Hepatocyte (in vitro differentiated cells): ENCODE measurements around the gene RSPO4. TPM values are rescaled to one million over a fixed set of nuclear protein-coding genes. Genes with fewer than 3 reads are reported as not detected.

Source experiments
- DNase-seq: peaks from one replicate; pipeline ENCODE4 v3.0.0-alpha.2; 2016; ENCODE audit warnings: low spot score
- H2AFZ ChIP-seq: fragments of 200-600 bp; sonication (generic); 2 replicates; pipeline ENCODE4 v1.6.0; 2016; ENCODE audit warnings: antibody characterized with exemption, mild to moderate bottlenecking
- H3K27ac ChIP-seq: fragments of 200-600 bp; sonication (generic); 2 replicates; pipeline ENCODE4 v1.5.1; 2016; ENCODE audit warnings: mild to moderate bottlenecking
- H3K27me3 ChIP-seq: fragments of 200-600 bp; sonication (generic); 2 replicates; pipeline ENCODE4 v1.6.1; 2016
- H3K36me3 ChIP-seq: fragments of 200-600 bp; sonication (generic); replicated peaks from 2 replicates; pipeline ENCODE4 v1.5.1; 2016; ENCODE audit warnings: low read depth; ENCODE audit not compliant: insufficient read depth
- H3K4me1 ChIP-seq: fragments of 200-600 bp; sonication (generic); 2 replicates; pipeline ENCODE4 v1.5.1; 2016; ENCODE audit warnings: mild to moderate bottlenecking, moderate library complexity; ENCODE audit not compliant: insufficient read depth
- H3K4me2 ChIP-seq: fragments of 200-600 bp; sonication (generic); 2 replicates; pipeline ENCODE4 v1.6.0; 2016
- H3K4me3 ChIP-seq: fragments of 200-600 bp; sonication (generic); 2 replicates; pipeline ENCODE4 v1.5.1; 2016; ENCODE audit warnings: mild to moderate bottlenecking
- H3K79me2 ChIP-seq: fragments of 200-600 bp; sonication (generic); 2 replicates; pipeline ENCODE4 v1.6.0; 2017; ENCODE audit warnings: mild to moderate bottlenecking
- H3K9me2 ChIP-seq: fragments of 200-600 bp; sonication (generic); replicated peaks from 2 replicates; pipeline ENCODE4 v1.6.0; 2017; ENCODE audit warnings: mild to moderate bottlenecking; ENCODE audit not compliant: insufficient read depth
- H3K9me3 ChIP-seq: fragments of 200-600 bp; sonication (generic); 2 replicates; pipeline ENCODE4 v1.5.1; 2016; ENCODE audit warnings: low read depth, mild to moderate bottlenecking
- H4K20me1 ChIP-seq: fragments of 200-600 bp; sonication (generic); 2 replicates; pipeline ENCODE4 v1.6.0; 2016; ENCODE audit warnings: mild to moderate bottlenecking; ENCODE audit not compliant: insufficient read depth, poor library complexity, severe bottlenecking
- CTCF ChIP-seq: fragments of 200-600 bp; sonication (generic); IDR thresholded peaks from 2 replicates; pipeline ENCODE4 v1.5.1; 2016; ENCODE audit warnings: antibody characterized with exemption, mild to moderate bottlenecking; ENCODE audit not compliant: poor library complexity
- EZH2 ChIP-seq: fragments of 200-600 bp; sonication (generic); IDR thresholded peaks from 2 replicates; pipeline ENCODE4 v1.6.1; 2016; ENCODE audit warnings: antibody characterized with exemption, mild to moderate bottlenecking, borderline replicate concordance
- EZH2phosphoT487 ChIP-seq: fragments of 200-600 bp; sonication (generic); IDR thresholded peaks from one replicate; pipeline ENCODE4 v1.6.1; 2018; ENCODE audit warnings: antibody characterized with exemption, mild to moderate bottlenecking, low read depth, moderate library complexity; ENCODE audit not compliant: unreplicated experiment, severe bottlenecking
- WGBS: methylation state at CpG from one replicate; pipeline ENCODE4 v1.1.6; 2016; ENCODE audit warnings: low lambda C conversion rate; ENCODE audit errors: missing lambda C conversion rate; 5-methylcytosine and 5-hydroxymethylcytosine counted together
- polyA plus RNA-seq: library from polyadenylated mRNA; unstranded; fragments of >200 nt; fragmentation: Nextera tagmentation; extraction: Ambion mirVana; gene quantifications from 2 replicates; pipeline ENCODE4 v1.2.1, GENCODE V29; 2016
- total RNA-seq: library from RNA; depleted of rRNA; stranded (reverse); fragments of >200 nt; gene quantifications from 2 replicates; pipeline ENCODE4 v1.2.3, GENCODE V29; 2014

The RSPO4 gene
- total and polyA plus RNA-seq, 2 experiments from 2014 or later: 0.41 to 0.57 TPM

DNA sequence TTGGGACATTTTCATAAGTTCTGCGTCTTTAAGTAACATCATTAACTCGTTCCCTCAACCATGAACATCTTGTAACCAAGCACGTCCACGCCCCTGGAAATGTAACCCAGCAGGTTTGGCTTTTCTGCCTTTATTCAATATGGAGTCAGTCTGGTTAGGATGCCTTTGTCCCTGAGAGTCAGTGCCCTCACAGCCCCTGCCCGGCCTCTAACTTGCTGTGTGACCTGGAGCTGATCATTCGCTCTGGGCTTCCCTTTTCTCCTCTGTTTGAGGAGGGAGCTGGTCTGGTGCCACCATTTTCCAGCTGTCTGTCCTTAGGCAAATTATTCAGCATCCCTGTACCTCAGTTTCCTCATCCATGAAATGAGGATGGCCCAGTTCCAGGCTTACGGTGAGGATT is 59.5 kb downstream of the RSPO4 start:
- H3K27me3 ChIP-seq: no peaks in the 10 kb centered on the region
- no peak overlapping the region for H3K4me3 ChIP-seq
- H3K9me2 ChIP-seq: no peaks in the 10 kb centered on the region
- no peaks in the 10 kb centered on the region for H3K9me3 ChIP-seq
- 92% methylated on average over 7 of the region's 7 CpGs for WGBS
- H3K27ac ChIP-seq: no peak overlapping the region
- no peak overlapping the region for H3K4me2 ChIP-seq
- H3K36me3 ChIP-seq: no peaks in the 10 kb centered on the region
- H3K4me1 ChIP-seq: peaks cover 5% of the 10 kb centered on the region
- H4K20me1 ChIP-seq: no peaks in the 10 kb centered on the region
- no peaks in the 10 kb centered on the region for H3K79me2 ChIP-seq
- TF ChIP-seq EZH2 (no peak), CTCF (no peak), EZH2phosphoT487 (no peak)
- H2AFZ ChIP-seq: no peak overlapping the region
- no peak for DNase-seq

- Histone ChIP-seq H3K36me3 (no peaks in the 10 kb centered on the region), H3K4me3 (no peak overlapping the region), H3K27ac (no peak overlapping the region), H3K9me2 (no peaks in the 10 kb centered on the region), H3K9me3 (no peaks in the 10 kb centered on the region), H3K4me1 (peaks cover 5% of the 10 kb centered on the region), H3K4me2 (no peak overlapping the region), H3K27me3 (no peaks in the 10 kb centered on the region), H4K20me1 (no peaks in the 10 kb centered on the region), H3K79me2 (no peaks in the 10 kb centered on the region), H2AFZ (no peak overlapping the region)
- TF ChIP-seq EZH2 (no peak), EZH2phosphoT487 (no peak), CTCF (no peak)
- 89% methylated on average over 5 of the region's 5 CpGs for WGBS
- no peak for DNase-seq
These were observed 61.2 kb downstream of the RSPO4 start for GRCh38 chr20:940926-941325.

DNA sequence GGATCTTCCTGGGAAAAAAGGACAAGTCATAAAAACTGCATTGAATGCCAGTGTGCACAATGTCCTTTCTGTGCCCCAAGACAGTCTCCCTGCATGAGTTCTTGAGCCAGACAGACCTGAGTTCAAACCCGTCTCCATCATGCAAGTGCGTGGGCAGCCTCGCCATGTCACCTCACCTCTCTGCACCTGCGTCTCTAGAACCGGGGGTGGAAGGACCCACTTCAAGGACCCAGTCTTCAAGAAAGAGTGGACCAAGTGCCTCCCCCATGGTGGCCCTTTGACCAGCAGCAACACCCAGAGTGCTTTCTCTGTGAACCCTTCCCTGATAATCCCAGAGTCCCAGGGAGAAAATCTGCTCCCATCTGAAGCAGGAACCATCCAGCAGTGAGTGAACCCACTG is 62.5 kb downstream of the RSPO4 start:
- Histone ChIP-seq H3K36me3 (no peaks in the 10 kb centered on the region), H3K4me1 (no peaks in the 10 kb centered on the region), H3K27me3 (no peaks in the 10 kb centered on the region), H3K9me3 (no peaks in the 10 kb centered on the region), H4K20me1 (no peaks in the 10 kb centered on the region), H3K4me2 (no peak overlapping the region), H3K4me3 (no peak overlapping the region), H3K27ac (no peak overlapping the region), H3K9me2 (no peaks in the 10 kb centered on the region), H3K79me2 (no peaks in the 10 kb centered on the region), H2AFZ (no peak overlapping the region)
- no peak for DNase-seq
- WGBS: 95% methylated on average over 5 of the region's 5 CpGs
- no peak for TF ChIP-seq EZH2

DNA sequence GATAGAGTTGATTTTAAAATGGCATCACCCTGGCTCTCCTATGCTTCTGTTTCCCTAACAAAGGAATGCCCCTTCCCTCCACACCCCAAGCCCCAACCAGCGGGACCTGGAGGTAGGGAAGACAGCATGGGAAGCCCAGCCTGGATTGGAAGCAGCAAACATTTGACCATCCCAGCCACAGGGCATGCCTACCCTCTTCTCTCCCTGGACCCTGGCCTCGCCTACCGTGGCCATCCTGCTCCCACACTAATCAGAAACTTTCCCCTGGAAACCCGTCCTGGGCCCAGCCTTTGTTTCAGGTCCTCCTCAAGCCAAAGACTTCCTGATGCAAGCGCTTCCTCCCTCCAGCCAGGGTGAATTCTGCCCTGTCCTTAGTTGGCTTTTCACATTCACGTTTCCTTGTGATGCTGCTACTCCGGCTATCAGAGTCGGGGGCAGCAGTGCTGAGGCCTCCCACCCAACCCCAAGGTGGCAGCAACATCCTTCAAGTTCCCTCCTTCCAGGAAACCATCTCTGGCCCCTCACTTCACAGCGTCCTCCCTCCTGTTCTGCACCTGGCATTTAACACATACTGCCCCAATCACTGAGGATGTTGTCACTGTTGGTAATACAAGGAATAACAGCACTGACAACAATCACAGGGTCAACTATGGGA is 67.8 kb downstream of the RSPO4 start:
- Histone ChIP-seq H3K27ac (no peak overlapping the region), H3K36me3 (no peaks in the 10 kb centered on the region), H3K9me3 (peaks cover 16% of the 10 kb centered on the region), H3K27me3 (no peaks in the 10 kb centered on the region), H2AFZ (no peak overlapping the region), H3K4me3 (no peak overlapping the region), H3K9me2 (no peaks in the 10 kb centered on the region), H3K79me2 (no peaks in the 10 kb centered on the region), H3K4me2 (no peak overlapping the region), H3K4me1 (no peaks in the 10 kb centered on the region), H4K20me1 (no peaks in the 10 kb centered on the region)
- WGBS: 65% methylated on average over 9 of the region's 9 CpGs
- TF ChIP-seq EZH2phosphoT487: no peak
- TF ChIP-seq CTCF: no peak
- no peak for TF ChIP-seq EZH2
- no peak for DNase-seq
